ENCODE results near the gene ZDHHC1.

DNA sequence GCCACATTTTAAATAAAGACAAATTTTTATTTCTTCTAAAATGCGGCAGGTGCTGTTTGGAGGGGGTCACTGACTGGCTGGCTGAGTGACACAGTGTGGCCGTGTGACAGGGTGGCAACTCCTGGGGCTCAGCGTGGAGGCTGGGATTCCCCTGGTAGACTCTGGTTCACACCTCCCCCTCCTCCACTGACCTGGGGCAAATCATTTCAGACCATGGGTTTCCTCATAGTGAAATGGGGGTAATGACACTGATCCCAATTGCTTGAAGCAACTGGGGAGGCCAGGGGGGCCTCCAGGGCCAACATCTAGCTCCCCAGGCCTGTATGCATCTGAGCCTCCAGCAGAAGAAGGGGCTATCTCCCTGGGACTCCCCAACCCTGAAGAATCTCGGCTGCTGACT is 21.2 kb upstream of the ZDHHC1 start:
- TF ChIP-seq, protein P1, sequence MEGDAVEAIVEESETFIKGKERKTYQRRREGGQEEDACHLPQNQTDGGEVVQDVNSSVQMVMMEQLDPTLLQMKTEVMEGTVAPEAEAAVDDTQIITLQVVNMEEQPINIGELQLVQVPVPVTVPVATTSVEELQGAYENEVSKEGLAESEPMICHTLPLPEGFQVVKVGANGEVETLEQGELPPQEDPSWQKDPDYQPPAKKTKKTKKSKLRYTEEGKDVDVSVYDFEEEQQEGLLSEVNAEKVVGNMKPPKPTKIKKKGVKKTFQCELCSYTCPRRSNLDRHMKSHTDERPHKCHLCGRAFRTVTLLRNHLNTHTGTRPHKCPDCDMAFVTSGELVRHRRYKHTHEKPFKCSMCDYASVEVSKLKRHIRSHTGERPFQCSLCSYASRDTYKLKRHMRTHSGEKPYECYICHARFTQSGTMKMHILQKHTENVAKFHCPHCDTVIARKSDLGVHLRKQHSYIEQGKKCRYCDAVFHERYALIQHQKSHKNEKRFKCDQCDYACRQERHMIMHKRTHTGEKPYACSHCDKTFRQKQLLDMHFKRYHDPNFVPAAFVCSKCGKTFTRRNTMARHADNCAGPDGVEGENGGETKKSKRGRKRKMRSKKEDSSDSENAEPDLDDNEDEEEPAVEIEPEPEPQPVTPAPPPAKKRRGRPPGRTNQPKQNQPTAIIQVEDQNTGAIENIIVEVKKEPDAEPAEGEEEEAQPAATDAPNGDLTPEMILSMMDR (IDR thresholded peaks at IDR 0.05) = no peak
- TF ChIP-seq POLR2AphosphoS5 (IDR thresholded peaks at IDR 0.05) (no peak), POLR2A (IDR thresholded peaks at IDR 0.05; ENCODE audit: low read depth) (no peak), EP300 (IDR thresholded peaks at IDR 0.05) (no peak)
